HFFc6 (cell line): ENCODE results near the gene MAP3K12. TPM values are rescaled to one million over a fixed set of nuclear protein-coding genes. Genes with fewer than 3 reads are reported as not detected.
"Not testable (repeated sequence)": the region's sequence is repeated elsewhere in the genome, so short reads cannot be mapped to it uniquely, and the experiment has no call there.

ENCODE experiments used
- DNase-seq: peaks from one replicate; pipeline ENCODE4 v3.0.0-alpha.2; 2018
- H3K27ac Mint-ChIP-seq: 2 replicates; pipeline ENCODE4 v1.8.0; 2020; ENCODE audit warnings: mild to moderate bottlenecking, mixed read lengths
- H3K27me3 Mint-ChIP-seq: 2 replicates; pipeline ENCODE4 v1.8.0; 2021; ENCODE audit warnings: mild to moderate bottlenecking, moderate library complexity, mixed read lengths; ENCODE audit not compliant: insufficient read depth
- H3K36me3 Mint-ChIP-seq: 2 replicates; pipeline ENCODE4 v1.8.0; 2021; ENCODE audit warnings: low read depth, mixed read lengths
- H3K4me1 Mint-ChIP-seq: 2 replicates; pipeline ENCODE4 v1.8.0; 2020; ENCODE audit warnings: low read depth, mixed read lengths
- H3K4me3 Mint-ChIP-seq: 2 replicates; pipeline ENCODE4 v1.8.0; 2020; ENCODE audit warnings: mild to moderate bottlenecking, moderate library complexity, mixed read lengths
- H3K9me3 Mint-ChIP-seq: 2 replicates; pipeline ENCODE4 v1.8.0; 2020; ENCODE audit warnings: mild to moderate bottlenecking, mixed read lengths
- long read RNA-seq: library from polyadenylated mRNA; unstranded; transcript quantifications from one replicate; pipeline ENCODE4 v2.0.0, GENCODE V29; 2019
- total RNA-seq, 6 experiments: library from RNA; stranded (reverse); fragmentation: NEBNext Ultra II Directional; extraction: Animal tissue kit (Norgen Biotek cat#: 25700); gene quantifications; 2 replicates in 1 of 6; 3 replicates in 5 of 6; pipeline ENCODE4 v1.2.3, GENCODE V29; 2021
- TF ChIP-seq, protein P1 (sequence below): fragments of 200-600 bp; sonication (generic); IDR thresholded peaks from 2 replicates; pipeline ENCODE4 v1.5.0; 2021; ENCODE audit warnings: antibody characterized with exemption, mild to moderate bottlenecking

The MAP3K12 gene, protein sequence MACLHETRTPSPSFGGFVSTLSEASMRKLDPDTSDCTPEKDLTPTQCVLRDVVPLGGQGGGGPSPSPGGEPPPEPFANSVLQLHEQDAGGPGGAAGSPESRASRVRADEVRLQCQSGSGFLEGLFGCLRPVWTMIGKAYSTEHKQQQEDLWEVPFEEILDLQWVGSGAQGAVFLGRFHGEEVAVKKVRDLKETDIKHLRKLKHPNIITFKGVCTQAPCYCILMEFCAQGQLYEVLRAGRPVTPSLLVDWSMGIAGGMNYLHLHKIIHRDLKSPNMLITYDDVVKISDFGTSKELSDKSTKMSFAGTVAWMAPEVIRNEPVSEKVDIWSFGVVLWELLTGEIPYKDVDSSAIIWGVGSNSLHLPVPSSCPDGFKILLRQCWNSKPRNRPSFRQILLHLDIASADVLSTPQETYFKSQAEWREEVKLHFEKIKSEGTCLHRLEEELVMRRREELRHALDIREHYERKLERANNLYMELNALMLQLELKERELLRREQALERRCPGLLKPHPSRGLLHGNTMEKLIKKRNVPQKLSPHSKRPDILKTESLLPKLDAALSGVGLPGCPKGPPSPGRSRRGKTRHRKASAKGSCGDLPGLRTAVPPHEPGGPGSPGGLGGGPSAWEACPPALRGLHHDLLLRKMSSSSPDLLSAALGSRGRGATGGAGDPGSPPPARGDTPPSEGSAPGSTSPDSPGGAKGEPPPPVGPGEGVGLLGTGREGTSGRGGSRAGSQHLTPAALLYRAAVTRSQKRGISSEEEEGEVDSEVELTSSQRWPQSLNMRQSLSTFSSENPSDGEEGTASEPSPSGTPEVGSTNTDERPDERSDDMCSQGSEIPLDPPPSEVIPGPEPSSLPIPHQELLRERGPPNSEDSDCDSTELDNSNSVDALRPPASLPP
- 10 to 100 TPM; 21.2 to 26.5 (median 23.5) TPM for total RNA-seq
- long read RNA-seq, partial matches to known transcripts = 1 of 17 reads
- long read RNA-seq, other reads (novel, unspliced or antisense) = 12 of 17 reads

DNA sequence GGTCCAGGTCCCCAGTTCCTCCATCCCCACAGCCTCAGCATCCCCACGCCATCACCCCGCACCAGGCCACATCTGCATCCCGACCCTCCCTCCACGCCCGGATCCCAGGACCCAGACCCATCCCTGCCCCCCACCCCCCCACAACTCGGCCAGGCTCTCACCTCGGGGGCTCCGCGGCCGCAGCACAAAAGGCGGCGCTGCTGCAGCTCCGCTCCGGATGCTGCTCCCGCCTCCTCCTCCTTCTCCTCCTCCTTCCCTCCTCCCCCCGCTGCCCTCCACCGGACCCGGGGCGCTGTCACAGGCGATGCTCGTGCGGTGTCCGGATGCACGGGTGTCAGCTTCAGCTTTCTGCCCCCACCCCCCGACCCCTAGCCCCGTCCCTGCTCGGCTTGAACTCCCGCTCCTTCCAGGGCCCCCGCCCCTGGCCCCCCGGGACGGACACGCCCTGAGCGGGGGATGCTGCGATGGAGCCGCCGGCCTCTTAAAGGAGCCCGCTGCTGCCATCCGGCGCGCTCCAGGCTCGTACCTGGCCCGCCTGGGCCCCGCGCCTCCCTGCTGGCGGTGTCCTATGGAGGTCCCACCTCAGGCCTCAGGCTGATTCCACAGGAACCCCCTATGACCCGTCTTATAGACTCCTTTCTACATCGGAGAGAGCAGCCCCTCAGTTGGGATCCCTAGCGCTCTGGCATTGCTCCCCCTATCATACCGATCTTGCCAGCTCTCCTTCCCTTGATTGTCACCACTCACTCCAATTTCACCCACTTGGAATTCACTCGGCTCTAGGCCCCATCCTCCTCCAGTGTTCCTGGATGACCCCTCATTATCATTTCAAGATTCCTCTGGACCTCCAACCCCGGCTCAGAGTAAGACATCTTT is at the start of gene MAP3K12:
MAP3K12 (minus strand) TSS at position 193 of the 876 bp plus-strand sequence. CDS start 12,067 bp downstream, outside the sequence.
- Mint-ChIP-seq H3K4me3 (peak within 1 kb of the TSS; percentile 89), H3K36me3 (peaks cover 4% of the 10 kb centered on the region), H3K9me3 (no peaks in the 10 kb centered on the region), H3K27ac (peak within 1 kb of the TSS; percentile 91), H3K4me1 (peaks cover 59% of the 10 kb centered on the region), H3K27me3 (no peaks in the 10 kb centered on the region; the same call in 1 of the 2 replicates)
- TF ChIP-seq, protein P1, sequence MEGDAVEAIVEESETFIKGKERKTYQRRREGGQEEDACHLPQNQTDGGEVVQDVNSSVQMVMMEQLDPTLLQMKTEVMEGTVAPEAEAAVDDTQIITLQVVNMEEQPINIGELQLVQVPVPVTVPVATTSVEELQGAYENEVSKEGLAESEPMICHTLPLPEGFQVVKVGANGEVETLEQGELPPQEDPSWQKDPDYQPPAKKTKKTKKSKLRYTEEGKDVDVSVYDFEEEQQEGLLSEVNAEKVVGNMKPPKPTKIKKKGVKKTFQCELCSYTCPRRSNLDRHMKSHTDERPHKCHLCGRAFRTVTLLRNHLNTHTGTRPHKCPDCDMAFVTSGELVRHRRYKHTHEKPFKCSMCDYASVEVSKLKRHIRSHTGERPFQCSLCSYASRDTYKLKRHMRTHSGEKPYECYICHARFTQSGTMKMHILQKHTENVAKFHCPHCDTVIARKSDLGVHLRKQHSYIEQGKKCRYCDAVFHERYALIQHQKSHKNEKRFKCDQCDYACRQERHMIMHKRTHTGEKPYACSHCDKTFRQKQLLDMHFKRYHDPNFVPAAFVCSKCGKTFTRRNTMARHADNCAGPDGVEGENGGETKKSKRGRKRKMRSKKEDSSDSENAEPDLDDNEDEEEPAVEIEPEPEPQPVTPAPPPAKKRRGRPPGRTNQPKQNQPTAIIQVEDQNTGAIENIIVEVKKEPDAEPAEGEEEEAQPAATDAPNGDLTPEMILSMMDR = no peak
- DNase-seq = peak; percentile 44

DNA sequence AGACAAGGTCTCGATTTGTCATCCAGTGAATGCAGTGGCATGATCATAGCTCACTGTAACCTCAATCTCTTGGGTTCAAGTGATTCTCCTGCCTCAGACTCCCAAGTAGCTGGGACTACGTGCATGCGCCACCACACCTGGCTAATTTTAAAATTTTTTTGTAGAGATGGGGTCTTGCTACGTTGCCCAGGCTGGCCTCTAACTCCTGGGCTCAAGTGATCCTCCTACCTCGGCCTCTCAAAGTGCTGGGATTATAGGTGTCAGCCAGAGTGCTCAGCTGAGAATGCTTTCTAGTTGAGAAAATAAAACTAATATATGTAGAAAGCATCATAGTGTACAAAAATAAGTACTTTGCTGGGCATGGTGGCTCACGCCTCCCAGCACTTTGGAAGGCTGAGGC is 49.1 kb upstream of the MAP3K12 start:
- not testable (repeated sequence) for H3K27ac Mint-ChIP-seq, H3K4me3 Mint-ChIP-seq, DNase-seq, H3K27me3 Mint-ChIP-seq, H3K9me3 Mint-ChIP-seq
- Mint-ChIP-seq H3K36me3 (peaks cover 17% of the 10 kb centered on the region), H3K4me1 (peaks cover 16% of the 10 kb centered on the region)

DNA sequence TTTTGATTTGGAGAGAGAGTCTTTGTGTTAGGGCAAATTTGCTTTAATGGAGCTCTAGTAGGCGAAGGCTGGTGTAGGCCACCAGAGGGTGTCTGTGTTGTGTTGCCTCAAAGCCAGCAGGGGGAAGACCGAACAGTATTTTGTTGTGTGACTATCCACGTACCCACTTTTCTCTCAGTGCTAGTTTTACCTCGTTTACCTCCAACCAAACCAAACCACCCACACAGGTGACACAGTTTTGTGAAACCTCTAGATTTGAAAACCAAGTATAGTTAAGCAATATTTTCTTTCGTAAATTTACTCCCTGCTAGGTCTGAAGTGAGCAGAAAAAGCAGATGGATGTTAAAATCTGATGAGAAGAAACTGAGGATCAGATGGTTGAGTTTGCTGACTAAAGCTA is 44.3 kb upstream of the MAP3K12 start:
- no peaks in the 10 kb centered on the region for H3K9me3 Mint-ChIP-seq
- no peak overlapping the region for H3K4me3 Mint-ChIP-seq
- TF ChIP-seq, protein P1 = peak; percentile 87
- H3K4me1 Mint-ChIP-seq = peaks cover 12% of the 10 kb centered on the region
- DNase-seq = peak; percentile 71
- peak overlapping the region; percentile 84 for H3K27ac Mint-ChIP-seq
- H3K36me3 Mint-ChIP-seq = peaks cover 8% of the 10 kb centered on the region
- H3K27me3 Mint-ChIP-seq = no peaks in the 10 kb centered on the region; the same call in 1 of the 2 replicates

DNA sequence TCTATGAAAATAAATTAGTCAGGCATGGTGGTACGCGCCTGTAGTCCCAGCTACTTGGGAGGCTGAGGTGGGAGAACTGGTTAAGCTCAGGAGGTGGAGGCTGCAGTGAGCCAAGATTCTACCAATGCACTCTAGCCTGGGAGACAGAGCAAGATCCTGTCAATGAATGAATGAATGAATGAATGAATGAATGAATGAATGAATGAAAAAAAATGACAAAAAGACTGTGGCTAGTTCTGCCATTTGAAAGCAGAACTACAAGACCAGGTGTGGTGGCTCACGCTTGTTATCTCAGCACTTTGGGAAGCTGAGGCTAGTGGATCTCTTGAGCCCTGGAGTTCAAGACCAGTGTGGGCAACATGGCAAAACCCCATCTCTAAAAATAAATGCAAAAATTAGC is 40.3 kb upstream of the MAP3K12 start:
- no peak for DNase-seq
- TF ChIP-seq, protein P1 = no peak
- H3K4me3 Mint-ChIP-seq = no peak overlapping the region
- H3K27ac Mint-ChIP-seq = no peak overlapping the region
- H3K4me1 Mint-ChIP-seq = peaks cover 18% of the 10 kb centered on the region
- no peaks in the 10 kb centered on the region for H3K27me3 Mint-ChIP-seq
- peaks cover 12% of the 10 kb centered on the region for H3K36me3 Mint-ChIP-seq
- no peaks in the 10 kb centered on the region for H3K9me3 Mint-ChIP-seq

DNA sequence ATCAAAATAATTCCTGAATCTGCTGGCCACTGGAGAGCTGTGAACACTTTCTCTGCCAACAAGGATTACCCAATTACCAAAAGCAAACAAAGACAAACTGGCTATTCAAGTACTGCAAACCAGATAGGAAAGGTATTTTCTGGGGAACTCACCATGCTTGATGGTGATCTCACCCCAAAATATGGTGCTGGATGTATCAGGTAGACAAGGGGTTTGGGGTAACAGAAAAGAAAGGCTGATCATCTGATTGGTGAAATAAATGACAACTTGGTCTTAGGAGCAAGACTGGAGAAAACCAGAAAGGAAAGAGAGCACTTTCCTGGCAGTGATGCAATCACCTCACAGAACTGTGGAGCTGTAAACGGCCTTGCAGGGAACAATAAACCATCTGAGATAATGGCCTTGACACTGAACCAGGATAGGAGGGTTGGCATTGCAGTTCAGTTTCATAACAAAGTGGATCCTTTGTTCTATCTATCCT is 39.0 kb upstream of the MAP3K12 start:
- peak overlapping the region; percentile 37; the same call in 1 of the 2 replicates for H3K27ac Mint-ChIP-seq
- TF ChIP-seq, protein P1 = no peak
- H3K9me3 Mint-ChIP-seq = no peaks in the 10 kb centered on the region
- H3K36me3 Mint-ChIP-seq = peaks cover 21% of the 10 kb centered on the region
- peaks cover 9% of the 10 kb centered on the region; the same call in 1 of the 2 replicates for H3K4me1 Mint-ChIP-seq
- H3K27me3 Mint-ChIP-seq = no peaks in the 10 kb centered on the region
- no peak overlapping the region for H3K4me3 Mint-ChIP-seq
- DNase-seq = no peak
